Inflammatory macrophage treated with lipopolysaccharide for 4 hours (primary cell): ENCODE results near the gene SETD1B.
"Not testable (repeated sequence)": the region's sequence is repeated elsewhere in the genome, so short reads cannot be mapped to it uniquely, and the experiment has no call there.

Source experiments
- DNase-seq: peaks from one replicate; pipeline ENCODE4 v3.0.0-alpha.2; 2020

SETD1B gene

DNA sequence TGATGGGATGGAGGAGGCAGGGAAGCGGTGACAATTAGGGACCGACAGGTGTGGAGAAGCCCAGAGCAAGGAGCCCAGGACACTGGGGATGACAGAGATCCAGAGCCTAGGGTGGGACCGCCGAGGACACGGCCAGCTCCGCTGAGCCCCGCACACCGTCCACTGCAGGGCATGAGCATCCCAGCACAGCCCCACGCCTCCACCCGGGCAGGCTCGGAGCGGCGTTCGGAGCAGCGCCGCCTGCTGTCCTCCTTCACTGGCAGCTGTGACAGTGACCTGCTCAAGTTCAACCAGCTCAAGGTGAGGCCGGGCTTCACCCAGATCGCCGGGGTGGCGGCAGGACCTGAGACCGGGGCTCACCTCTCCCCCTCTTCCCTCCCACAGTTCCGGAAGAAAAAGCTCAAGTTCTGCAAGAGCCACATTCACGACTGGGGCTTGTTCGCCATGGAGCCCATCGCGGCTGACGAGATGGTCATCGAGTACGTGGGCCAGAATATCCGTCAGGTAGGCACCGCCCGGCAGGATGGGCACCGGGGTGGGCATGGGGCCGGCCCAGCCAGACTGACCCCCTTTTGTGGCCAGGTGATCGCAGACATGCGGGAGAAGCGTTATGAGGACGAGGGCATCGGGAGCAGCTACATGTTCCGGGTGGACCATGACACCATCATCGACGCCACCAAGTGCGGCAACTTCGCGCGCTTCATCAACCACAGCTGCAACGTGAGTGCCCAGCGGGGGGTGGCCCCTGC is 23.7 kb downstream of the SETD1B start:
- DNase-seq = no peak

DNA sequence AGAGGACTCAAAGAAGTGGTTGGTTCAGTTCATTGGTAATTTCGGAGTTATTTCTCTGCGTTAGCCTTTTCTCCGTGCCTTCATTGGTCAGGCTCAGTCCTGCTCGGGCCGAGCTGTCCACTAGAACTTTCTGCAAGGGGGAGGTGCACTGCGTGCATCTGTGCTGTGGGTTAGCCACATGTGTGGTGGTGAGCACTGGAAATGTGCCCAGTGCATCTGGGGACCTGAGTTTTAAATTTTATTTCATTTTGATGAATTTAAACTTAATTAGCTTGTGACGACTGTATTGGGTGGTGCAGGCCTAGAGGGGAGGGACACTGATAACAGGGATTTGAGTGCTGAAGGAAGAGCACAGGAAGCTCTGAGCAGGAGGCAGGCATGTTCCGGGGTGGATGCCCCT is 24.5 kb downstream of the SETD1B start:
- no peak for DNase-seq

DNA sequence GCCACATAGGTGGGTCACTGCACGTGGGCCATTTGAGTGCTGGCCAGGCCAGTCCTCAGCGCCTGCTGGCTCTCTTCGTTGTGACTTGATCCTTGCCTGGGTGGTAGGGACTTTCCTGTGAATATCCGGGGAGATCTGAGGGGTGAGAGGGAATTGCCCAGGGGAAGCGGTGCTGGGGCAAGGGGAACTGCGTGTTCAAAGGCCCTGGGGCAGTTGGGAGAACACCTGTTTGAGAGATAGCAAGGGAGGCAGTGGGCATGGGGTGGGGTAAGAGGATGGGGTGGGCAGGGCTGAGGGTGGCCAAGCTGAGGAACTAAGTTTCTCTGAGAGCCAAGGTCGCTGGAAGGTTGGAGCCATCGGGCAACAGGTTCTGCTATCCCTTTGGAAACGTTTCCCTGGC is 25.0 kb downstream of the SETD1B start:
- DNase-seq = no peak

DNA sequence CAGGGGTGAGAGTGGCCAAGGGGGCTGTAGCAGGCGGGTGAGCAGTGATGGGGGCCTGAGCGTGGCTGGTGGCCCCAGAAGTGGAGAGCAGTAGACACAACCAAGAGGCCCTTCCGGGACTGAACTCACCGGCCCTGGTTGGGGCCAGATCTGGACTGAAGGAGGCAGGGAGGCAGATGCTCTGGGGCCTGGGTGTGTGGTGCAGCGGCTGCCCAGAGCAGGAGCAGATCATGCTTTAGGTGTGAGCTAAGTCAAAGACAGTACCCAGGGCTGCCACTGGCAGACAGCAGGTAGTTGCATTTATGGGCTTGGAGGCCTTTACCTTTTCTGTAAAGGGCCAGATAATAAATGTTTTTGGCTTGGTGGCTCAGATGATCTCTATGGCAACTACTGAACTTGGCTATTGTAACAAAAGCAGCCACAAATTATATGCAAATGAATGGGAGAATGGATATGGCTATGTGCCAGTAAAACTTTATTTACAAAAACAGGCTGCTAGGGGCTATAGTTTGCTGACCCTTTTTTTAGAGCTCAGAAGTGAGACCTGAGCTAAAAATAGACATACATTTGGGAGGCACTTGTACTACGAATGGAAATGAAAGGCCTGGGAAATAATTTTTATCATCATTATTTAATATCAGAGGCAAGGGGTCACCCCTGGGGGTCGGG is 25.6 kb downstream of the SETD1B start:
- no peak for DNase-seq

DNA sequence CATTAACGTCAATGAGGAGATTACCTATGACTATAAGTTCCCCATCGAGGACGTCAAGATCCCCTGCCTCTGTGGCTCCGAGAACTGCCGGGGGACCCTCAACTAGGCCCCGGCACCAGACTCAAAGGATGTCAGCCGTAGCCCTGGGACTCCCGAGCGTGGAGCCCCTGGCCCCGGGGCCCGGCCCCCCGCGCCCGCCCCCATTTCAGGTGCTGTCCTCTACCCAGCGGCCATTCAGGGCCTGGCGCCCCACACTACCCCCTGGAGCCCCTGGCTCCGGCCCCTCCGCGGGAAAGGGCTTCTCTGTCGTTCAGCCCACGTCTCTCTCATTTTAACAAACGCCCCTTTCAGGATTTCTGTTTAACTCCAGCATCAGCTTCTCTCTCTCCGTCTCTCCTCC is 26.3 kb downstream of the SETD1B start:
- DNase-seq = no peak

DNA sequence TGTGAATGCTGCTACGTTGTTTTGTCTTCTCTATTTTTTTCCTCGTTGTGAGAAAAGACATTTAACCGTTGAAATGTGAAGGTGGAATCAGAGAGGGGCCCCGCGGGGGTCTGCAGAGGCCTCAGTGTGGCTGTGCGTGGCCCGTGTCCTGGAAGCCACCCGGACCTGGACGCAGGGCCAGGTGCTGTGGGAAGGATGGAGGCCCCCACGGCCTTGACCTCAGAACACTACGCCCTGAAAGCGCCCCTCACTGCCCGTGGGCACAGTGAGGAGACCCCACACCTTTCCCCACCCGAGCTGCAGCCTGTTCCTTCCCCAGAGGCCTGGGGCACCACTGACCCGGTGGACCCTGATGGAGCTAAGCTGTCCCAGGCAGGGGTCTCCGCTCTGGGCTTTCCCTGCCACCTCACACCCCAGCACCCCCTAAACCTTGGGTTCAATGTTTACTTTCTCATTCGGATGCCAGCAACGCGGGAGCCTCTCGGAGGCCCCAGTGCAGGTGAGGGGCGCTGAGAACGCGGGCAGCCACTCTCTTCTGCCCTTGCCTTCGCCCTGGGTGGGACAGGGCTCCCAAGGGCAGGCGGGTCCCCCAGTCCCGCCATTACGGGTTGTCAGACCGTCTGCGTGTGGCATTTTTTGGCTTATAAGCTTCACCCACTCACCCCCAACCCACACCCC is 26.9 kb downstream of the SETD1B start:
- DNase-seq = no peak

DNA sequence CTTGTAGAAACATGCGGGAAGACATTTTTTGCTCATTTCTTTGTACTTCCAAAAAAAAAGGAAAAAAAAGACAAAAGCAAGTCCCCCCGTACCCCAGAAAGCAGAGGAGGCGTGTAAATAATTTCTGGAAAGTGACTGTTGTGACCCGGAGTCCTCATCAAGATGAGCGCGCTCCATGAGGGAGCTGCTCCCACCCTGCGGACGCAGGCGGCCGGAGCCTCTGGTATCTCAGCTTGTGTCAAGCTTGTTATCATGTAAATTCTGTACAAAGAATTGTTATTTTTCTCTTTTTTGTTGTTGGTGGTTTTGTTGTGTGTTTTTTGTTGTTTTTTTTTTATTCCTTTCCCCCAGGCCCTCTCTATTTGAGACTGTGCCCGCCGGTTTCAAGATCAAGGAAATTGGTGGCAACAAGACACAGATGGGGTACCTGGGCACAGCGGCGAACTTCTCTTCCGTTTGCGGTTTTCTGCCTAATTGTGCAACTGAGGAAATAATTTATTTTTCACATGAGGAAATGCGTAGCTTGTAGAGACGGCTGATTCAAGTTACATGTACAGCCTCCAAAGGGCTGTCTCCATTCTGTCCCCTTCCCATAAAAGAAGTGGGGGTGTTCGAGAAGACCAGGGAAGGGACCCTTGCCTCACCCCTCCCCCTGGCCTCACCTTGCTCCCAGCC is 27.9 kb downstream of the SETD1B start:
- DNase-seq = no peak

DNA sequence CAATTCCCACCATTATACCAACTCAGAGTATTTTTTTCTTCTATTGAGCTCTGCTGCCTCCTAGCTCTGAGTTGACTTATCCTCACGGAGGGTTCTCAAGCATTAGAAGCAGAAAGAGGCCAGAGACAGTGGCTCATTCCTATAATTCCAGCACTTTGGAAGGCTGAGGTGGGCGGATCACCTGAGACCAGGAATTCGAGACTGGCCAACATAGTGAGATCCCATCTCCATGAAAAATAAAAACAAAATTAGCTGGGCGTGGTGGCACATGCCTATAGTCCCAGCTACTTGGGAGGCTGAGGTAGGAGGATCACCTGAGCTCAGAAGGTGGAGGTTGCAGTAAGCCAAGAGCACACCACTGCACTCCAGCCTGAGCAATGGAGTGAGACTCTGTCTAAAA is 33.9 kb downstream of the SETD1B start:
- DNase-seq = no peak

DNA sequence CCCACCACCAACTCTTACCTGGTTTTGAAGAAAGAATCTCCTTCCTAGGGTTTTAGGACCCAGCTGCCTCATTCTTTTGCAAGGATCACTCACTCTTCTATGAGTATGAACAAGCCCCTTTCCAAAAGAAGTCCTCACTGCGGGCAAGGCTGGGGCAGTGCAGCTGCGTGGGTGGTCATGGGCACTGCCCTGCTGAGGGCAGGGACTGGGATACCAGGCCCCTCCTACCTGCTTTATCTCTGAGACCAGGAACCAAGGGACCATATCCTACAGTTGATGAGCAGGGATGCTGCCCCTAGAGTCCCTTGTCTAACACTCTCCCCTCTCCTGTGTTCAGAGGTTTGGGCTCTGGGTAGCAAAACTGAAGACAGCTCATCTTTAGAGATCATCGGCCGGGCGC is 34.3 kb downstream of the SETD1B start:
- no peak for DNase-seq

DNA sequence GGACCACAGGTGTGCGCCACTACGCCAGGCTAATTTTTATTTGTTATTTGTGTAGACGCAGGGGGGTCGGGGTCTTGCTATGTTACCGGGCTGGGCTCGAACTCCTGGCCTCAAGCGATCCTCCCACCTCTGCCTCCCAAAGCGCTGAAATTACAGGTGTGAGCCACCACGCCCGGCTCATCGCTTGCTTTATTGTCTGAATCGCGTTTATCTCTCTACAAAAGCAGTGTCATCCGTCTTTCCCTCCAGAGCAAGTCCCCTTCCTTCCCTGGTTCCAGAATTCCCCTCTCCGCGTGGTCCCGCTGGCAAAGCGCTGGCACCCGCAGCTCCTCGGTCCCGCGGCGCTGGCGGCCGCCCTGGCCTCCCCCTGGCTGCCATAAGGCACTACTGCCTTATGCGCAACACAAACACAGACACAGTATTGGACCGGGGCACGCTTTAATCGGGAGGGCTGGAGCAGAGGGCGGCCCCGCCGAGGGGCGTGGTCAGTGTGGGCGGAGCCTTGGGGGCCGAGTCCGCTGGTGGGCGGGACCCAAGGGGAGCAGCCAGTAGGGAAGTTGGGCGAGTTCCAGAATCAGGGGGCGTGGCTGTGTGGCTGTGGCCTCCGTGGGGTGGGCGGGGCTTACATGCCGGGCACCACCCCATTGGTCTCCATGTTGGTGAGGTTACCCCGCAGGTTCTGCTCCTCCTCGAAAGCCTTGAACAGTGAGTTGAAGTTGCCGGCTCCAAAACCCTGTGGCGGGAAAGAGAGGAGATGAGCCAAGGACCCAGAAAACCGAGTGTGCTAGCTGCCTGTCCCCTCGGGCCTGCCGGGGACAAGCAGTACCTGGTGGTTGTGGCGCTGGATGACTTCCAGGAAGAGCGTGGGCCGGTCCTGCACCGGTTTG is 35.5 kb downstream of the SETD1B start:
- peak; percentile 100 for DNase-seq

DNA sequence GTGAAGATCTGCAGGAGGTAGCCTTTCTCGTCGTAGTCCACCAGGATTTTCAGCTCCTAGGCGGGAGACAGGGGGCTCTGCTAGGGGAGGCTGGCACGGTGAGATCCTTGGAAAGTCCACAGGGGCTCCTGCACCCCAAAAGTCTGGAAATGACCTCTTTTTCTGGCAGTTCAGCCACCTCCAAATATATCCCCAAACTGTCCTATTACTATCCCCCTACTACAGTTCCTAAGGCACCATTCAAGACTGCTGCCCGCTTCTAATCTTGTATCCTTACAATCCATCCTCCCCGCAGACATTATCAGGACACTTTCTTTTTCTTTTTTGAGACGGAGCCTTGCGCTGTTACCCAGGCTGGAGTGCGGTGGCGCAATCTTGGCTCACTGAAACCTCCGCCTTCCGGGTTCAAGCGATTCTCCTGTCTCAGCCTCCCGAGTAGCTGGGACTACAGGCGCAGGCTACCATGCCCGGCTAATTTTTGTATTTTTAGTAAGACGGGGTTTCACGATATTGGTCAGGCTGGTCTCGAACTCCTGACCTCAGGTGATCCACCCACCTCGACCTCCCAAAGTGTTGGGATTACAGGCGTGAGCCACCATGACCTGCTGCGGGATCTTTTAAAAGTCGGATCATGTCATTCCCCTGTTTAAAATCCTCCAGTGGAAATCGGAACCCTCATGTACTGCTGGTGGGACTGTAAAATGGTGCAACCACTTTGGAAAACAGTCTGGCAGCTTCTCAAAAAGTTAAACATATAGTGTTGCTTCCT is 36.4 kb downstream of the SETD1B start:
- peak; percentile 40 for DNase-seq

DNA sequence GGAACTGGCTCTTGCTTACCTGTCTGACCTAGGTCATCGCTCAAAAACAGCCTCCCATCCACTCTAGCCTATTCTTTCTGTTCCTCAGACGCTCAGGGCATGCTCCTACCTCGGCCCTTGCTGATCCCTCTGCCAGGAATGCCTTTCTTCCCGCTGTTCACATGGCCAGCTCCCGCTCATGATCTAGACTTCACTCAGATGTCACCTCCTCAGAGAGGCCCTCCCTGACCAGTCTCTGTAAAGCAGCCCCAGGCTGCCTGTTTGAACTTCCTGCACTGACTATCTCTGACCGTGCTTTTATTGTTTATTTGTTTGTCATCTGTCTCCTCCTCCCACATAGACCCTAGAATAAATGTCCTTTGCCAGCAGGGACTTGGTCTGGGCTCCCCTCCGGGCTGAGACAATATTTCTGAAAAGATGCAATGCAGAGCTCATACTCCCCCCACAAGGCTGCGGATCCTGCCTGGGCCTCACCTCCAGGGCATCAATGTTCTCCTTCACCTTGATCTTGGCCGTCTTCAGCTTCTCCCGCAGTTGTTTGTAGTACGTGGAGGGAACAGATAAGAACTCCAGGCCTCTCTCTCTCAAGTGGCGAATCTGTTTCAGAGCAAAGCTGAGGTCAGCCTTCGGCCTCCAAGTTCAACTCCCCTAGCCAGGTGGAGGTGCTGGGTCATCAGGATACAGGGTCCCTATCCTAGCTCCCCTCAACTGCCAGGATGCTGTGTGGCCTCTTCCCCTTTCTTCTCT is 39.6 kb downstream of the SETD1B start:
- no peak for DNase-seq

DNA sequence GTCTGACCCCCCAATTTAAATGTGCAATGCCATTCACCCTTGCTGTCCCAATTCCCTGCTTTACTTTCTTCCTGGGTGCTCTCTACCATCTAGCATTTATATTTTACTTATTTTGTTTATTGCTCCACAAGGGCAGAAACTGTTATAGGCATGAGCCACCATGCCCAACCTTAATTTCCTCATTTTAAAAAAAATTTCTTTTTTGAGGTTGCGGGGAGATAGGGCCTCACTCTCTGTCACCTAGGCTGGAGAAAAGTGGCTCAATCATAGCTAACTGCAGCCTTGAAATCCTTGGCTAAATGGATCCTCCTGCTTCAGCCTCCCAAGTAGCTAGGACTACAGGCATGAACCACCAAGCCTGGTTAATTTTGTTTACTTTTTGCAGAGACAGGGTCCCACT is 41.9 kb downstream of the SETD1B start:
- no peak for DNase-seq

DNA sequence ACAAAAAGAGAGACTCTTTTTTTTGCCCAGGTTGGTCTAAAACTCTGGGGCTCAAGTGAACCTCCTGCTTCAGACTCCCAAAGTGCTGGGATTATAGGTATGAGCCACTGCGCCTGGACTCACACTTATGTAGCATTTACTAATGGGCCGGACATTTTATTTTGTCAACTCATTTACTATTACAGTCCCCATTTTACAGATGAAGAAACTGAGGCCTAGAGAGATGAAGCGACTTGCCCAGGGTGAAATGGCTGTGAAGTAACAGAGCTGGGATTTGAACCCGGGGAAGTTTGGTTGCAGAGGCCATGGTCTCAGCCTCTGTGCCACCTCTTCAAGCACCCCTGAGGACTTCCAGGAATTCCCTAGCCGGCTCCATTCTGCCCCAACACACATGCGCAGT is 45.4 kb downstream of the SETD1B start:
- DNase-seq = no peak

DNA sequence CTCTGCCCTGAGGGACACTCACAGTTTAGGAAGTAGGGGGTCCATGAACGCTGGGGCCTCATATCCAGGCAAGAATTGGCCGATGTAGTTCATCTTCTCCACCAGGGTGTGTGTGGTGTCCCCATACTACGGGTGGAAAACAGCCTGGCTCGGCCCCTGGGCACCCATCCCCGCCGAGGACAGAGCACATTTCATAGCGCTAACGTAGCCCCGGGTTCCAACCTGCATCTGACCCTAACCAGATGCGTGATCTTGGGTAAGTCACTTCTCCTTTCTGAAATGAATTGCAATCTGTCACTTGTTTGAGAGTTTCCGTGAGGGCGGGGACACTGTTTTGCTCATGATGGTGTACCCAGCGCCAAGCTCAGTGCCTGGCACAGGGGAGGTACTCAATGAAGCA is 45.9 kb downstream of the SETD1B start:
- peak; percentile 36 for DNase-seq

DNA sequence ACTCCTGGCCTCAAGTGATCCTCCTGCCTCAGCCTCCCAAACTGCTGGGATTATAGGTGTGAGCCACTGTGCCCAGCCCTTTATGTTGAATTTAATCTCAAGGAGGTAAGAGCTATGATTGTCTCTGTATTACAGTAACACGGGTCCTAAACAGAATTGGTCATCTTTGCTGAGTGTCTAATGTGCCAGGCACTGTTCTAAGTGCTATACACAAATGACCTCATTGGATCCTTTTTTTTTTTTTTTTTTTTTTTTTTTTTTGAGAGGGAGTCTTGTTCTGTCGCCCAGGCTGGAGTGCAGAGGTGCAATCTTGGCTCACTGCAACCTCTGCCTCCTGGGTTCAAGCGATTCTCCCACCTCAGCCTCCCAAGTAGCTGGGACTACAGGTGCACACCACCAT is 48.6 kb downstream of the SETD1B start:
- not testable (repeated sequence) for DNase-seq

DNA sequence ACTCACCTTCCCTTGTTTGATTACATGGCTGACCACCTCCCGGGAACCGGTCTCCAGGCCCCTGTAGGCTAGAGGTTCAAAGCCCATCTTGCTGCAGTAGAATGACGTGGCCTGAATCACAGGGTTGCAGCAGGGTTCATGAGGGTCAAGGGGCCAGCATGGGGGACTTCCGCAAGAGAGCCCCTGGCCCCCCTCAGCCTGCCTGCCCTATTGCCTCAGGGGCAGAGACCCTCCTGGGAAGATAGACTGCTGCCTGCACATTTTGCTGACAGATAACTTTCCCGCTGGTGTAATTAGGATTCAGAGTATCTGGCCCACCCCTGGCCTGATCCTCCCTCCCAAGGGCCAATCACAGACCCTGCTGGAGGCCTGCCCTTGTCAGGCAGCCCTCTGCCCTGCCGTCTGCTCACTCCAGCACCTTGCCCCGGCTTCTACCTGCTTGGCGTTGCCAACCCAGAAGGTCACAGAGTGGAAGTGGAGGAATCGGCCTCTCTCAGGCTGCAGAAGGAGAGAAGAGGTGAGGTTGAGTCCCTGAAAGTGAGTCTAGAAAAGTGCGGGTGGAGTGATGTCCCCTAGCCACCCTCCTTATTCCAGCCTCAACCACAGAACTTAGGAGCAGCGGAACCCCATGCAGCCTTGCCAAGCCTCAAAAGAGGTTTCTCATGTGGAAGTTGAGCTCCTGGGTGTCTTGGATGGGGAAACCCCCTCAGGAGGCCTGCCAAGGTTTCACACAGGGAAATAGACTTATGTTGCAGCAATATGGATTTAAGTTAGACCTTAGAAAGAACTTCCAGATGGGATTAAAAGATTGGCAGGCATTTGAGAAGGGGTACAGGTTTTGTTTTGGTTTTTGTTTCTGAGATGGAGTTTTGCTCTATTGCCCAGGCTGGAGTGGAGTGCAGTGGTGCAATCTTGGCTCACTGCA is 53.8 kb downstream of the SETD1B start:
- DNase-seq = peak; percentile 32

DNA sequence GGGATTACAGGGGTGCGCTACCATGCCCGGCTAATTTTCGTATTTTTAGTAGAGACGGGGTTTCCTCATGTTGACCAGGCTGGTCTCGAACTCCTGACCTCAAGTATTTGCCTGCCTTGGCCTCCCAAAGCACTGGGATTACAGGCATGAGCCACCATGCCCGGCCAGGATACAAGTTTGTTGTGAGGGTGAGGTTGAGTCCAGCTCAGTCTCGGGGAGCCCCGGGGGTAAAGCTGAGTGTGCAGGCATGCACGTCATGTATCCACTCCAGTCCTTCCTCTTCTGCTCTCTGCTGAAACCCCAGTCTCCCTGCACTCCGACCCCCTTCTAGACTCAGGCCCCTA is 54.5 kb downstream of the SETD1B start:
- no peak for DNase-seq

DNA sequence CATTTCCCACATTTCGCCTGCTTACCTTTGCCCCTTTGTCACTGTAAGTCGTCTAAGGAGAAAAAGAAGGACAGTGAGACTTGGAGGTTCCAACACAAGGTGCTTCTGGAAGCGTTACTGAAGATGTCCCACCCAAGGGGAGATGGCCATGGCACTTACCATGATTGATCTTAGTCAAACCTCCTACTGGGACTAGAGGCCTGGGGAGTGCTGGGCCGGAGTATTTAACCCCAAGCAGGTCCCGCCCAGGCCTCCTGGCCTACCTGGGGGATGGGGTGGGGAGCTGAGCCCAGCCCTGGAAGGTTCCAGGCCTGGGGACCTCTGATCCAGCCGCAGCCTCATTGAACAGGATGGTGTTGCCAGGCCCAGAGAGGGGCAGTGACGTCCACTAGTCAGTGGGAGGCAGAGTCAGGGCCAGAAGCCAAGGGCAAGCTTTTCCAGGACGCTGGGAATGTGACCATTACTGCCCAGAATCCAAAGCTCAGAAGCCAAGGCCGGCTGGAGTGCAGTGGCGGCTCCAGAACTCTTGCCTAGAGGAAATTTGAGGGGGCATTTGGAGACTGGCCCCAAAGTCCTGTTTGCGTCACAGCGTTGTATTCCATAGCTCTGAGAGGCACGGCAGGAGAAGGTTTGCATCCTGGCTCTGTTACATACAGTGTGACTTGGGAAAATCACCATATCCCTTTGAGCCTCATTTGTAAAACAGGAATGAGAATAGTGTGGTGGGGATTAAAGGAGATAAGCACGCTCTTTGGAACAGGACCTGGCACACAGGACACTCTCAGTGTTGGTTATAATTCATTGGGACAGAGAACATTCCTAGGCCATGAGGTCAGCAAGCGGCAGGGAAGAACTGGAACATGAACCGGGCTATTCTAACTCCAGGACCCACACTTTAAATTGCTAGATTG is 55.1 kb downstream of the SETD1B start, which contains the start of gene HPD:
TSS of gene HPD (minus strand) at position 198 of the 911 bp plus-strand sequence. CDS start at position 162, 36 bp downstream.
- no peak for DNase-seq
